OCI-LY7 (cell line): ENCODE measurements around the gene FHIT. TPM values are rescaled to one million over a fixed set of nuclear protein-coding genes. Genes with fewer than 3 reads are reported as not detected.

Experiments used
- BruUV-seq: library from RNA; stranded (reverse); fragments of 400-500 nt; replicated peaks from 2 replicates; lab custom pipeline; 2021; lab: Mats Ljungman, UMichigan
- CTCF ChIA-PET: fragments of 300-600 bp; sonication (Branson Sonifier 250); formaldehyde crosslinking; loops from one replicate; lab custom pipeline; 2022; ENCODE audit warnings: antibody characterized with exemption; ENCODE audit not compliant: unreplicated experiment; lab: Charles Lee
- POLR2A ChIA-PET: fragments of 300-600 bp; sonication (Branson Sonifier 250); formaldehyde crosslinking; loops from one replicate; lab custom pipeline; 2022; ENCODE audit warnings: antibody characterized with exemption; lab: Charles Lee
- DNase-seq: peaks from one replicate; pipeline ENCODE4 v3.0.0-alpha.2; 2015; ENCODE audit warnings: low spot score
- H2AFZ ChIP-seq: fragments of 200-600 bp; sonication (generic), shearing (Covaris generic); 2 replicates; pipeline ENCODE4 v1.6.1; 2014; ENCODE audit warnings: mild to moderate bottlenecking, antibody characterized with exemption, low read length, moderate library complexity
- H3K27ac ChIP-seq: fragments of 200-600 bp; sonication (generic); 2 replicates; pipeline ENCODE4 v1.5.1; 2014; ENCODE audit warnings: mixed run types, low read depth, mild to moderate bottlenecking, moderate library complexity, low read length, inconsistent platforms; ENCODE audit not compliant: poor library complexity, severe bottlenecking
- H3K36me3 ChIP-seq: fragments of 200-600 bp; sonication (generic); 2 replicates; pipeline ENCODE4 v1.6.1; 2014; ENCODE audit warnings: mild to moderate bottlenecking, antibody characterized with exemption, low read length, moderate library complexity, mixed read lengths; ENCODE audit not compliant: insufficient read depth
- H3K4me1 ChIP-seq: fragments of 200-600 bp; sonication (generic); 2 replicates; pipeline ENCODE4 v1.5.1; 2014; ENCODE audit warnings: mild to moderate bottlenecking, low read length; ENCODE audit not compliant: insufficient read depth, poor library complexity, severe bottlenecking
- H3K4me2 ChIP-seq: fragments of 200-600 bp; sonication (generic); 2 replicates; pipeline ENCODE4 v1.6.1; 2014; ENCODE audit warnings: mild to moderate bottlenecking, low read length
- H3K4me3 ChIP-seq: fragments of 200-600 bp; sonication (generic); 2 replicates; pipeline ENCODE4 v1.5.1; 2014; ENCODE audit warnings: mild to moderate bottlenecking, low read depth, low read length; ENCODE audit not compliant: poor library complexity, severe bottlenecking
- H3K79me2 ChIP-seq: fragments of 200-600 bp; sonication (generic); 2 replicates; pipeline ENCODE4 v1.6.1; 2016; ENCODE audit warnings: low read depth, mild to moderate bottlenecking, low read length, moderate library complexity, mixed read lengths; ENCODE audit not compliant: insufficient read depth
- H3K9me2 ChIP-seq: fragments of 200-600 bp; sonication (generic); 2 replicates; pipeline ENCODE4 v1.6.1; 2016; ENCODE audit warnings: mild to moderate bottlenecking, low read length, mixed read lengths; ENCODE audit not compliant: insufficient read depth
- H3K9me3 ChIP-seq: fragments of 200-600 bp; sonication (generic); 2 replicates; pipeline ENCODE4 v1.6.1; 2014; ENCODE audit warnings: mild to moderate bottlenecking, mixed run types, low read length, mixed read lengths
- H4K20me1 ChIP-seq: fragments of 200-600 bp; sonication (generic); 2 replicates; pipeline ENCODE4 v1.6.1; 2014; ENCODE audit warnings: mild to moderate bottlenecking, antibody characterized with exemption, low read length, moderate library complexity, mixed read lengths; ENCODE audit not compliant: insufficient read depth
- EZH2phosphoT487 ChIP-seq: fragments of 200-600 bp; sonication (generic); IDR thresholded peaks from 2 replicates; pipeline ENCODE4 v1.6.1; 2018; ENCODE audit warnings: low read depth, borderline replicate concordance, mild to moderate bottlenecking, mixed run types, antibody characterized with exemption, low read length, moderate library complexity, mixed read lengths
- intact Hi-C: fragments of 100-400 bp; cut with micrococcal nuclease; formaldehyde crosslinking; loops from one replicate; pipeline ENCODE4 v1.10.0; 2022; ENCODE audit not compliant: unreplicated experiment
- total RNA-seq, 2 experiments: library from RNA; depleted of rRNA in 1 of 2; stranded (reverse); fragments of >200 nt in 1 of 2; shearing (Covaris generic) in 1 of 2; gene quantifications; 2 replicates each; pipeline ENCODE4 v1.2.3, GENCODE V29; 2014 to 2022
- TF ChIP-seq, protein P1 (sequence below): fragments of 200-600 bp; sonication (generic); conservative IDR thresholded peaks from 2 replicates; pipeline ENCODE4 v1.5.1; 2014; ENCODE audit warnings: mild to moderate bottlenecking, antibody characterized with exemption, low read length, moderate library complexity, mixed read lengths

Gene FHIT
- total RNA-seq, 2 experiments from 2014 or later: 5.0 to 10.9 TPM

DNA sequence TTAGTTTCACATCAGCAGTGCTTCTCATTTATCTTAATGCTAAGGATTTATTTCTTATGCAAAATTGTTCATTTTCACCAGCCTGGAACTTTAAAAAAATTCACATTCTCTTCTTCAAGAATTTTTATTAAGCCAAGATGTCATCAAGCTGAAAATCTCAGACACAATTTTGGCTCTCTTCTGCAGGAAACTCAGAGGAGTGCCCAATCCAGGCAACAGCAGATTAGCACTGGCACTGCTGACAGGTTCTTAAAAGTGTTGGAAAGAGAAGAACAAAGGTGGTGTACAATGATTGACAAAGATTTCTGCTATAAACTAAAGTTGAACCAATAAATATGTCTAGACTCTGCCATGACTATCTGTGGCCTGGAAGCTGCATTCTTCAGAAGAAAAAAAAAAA lies 479.5 kb downstream of the FHIT start:
- ChIA-PET CTCF (no interaction called here), POLR2A (no interaction called here)
- no peaks in the 10 kb centered on the region for H3K9me3 ChIP-seq
- no peaks in the 10 kb centered on the region for H3K9me2 ChIP-seq
- TF ChIP-seq EZH2phosphoT487: no peak
- TF ChIP-seq, protein P1, sequence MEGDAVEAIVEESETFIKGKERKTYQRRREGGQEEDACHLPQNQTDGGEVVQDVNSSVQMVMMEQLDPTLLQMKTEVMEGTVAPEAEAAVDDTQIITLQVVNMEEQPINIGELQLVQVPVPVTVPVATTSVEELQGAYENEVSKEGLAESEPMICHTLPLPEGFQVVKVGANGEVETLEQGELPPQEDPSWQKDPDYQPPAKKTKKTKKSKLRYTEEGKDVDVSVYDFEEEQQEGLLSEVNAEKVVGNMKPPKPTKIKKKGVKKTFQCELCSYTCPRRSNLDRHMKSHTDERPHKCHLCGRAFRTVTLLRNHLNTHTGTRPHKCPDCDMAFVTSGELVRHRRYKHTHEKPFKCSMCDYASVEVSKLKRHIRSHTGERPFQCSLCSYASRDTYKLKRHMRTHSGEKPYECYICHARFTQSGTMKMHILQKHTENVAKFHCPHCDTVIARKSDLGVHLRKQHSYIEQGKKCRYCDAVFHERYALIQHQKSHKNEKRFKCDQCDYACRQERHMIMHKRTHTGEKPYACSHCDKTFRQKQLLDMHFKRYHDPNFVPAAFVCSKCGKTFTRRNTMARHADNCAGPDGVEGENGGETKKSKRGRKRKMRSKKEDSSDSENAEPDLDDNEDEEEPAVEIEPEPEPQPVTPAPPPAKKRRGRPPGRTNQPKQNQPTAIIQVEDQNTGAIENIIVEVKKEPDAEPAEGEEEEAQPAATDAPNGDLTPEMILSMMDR: no peak
- DNase-seq: no peak
- no peak overlapping the region for H3K27ac ChIP-seq
- H4K20me1 ChIP-seq: no peaks in the 10 kb centered on the region
- no peaks in the 10 kb centered on the region for H3K4me1 ChIP-seq
- no peak overlapping the region for H3K4me2 ChIP-seq
- no peaks in the 10 kb centered on the region for H3K36me3 ChIP-seq
- no TSS peak for BruUV-seq
- no peak overlapping the region for H2AFZ ChIP-seq
- H3K79me2 ChIP-seq: no peaks in the 10 kb centered on the region
- intact Hi-C loops: no loop called here
- no peak overlapping the region for H3K4me3 ChIP-seq

DNA sequence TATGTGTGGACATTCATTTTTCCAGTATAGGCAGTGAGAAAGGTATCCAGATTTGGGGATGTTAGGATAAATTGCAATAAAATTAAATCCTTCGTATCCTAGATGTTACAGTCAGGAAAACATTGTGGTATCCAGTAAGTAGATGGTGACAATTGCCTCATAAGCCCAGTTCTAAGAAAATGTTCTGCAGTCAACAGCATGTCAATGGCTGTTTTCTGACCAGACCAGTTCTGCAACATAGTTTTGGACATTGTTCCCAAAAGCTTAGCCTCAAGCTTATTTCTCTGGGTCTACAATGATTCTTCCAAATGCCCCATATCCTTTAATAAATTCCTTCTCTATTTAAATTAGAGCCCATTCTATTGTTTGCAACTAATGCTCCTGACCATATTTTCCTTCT lies 480.7 kb downstream of the FHIT start:
- Histone ChIP-seq H2AFZ (no peak overlapping the region), H4K20me1 (no peaks in the 10 kb centered on the region), H3K9me3 (no peaks in the 10 kb centered on the region), H3K27ac (no peak overlapping the region), H3K36me3 (no peaks in the 10 kb centered on the region), H3K79me2 (no peaks in the 10 kb centered on the region), H3K4me1 (no peaks in the 10 kb centered on the region), H3K4me2 (no peak overlapping the region), H3K9me2 (no peaks in the 10 kb centered on the region), H3K4me3 (no peak overlapping the region)
- TF ChIP-seq, protein P1: no peak
- no peak for TF ChIP-seq EZH2phosphoT487
- POLR2A ChIA-PET: no interaction called here
- intact Hi-C loops: no loop called here
- CTCF ChIA-PET: no interaction called here
- no TSS peak for BruUV-seq
- DNase-seq: no peak

DNA sequence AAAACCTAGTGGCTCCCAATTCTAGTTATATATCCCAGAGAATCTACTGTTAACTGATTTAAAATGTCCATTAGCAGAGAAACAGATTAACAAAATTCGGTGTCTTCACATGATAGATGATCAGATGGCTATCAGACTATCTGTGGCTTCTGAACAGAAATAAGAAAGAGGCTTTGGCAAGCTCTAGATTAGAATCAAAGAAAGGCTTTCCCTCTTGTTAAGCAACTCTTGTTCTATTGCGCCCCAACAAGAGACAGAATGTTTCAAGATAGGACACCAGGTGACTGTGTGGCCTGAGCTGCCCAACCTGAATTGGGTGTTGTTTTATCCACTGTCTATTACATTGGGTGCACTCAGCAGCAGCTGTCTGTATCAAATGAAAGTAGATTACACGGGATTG lies 483.7 kb downstream of the FHIT start:
- Histone ChIP-seq H3K27ac (no peak overlapping the region), H3K4me2 (no peak overlapping the region), H4K20me1 (no peaks in the 10 kb centered on the region), H3K9me3 (no peaks in the 10 kb centered on the region), H3K79me2 (no peaks in the 10 kb centered on the region), H2AFZ (no peak overlapping the region), H3K36me3 (no peaks in the 10 kb centered on the region), H3K9me2 (no peaks in the 10 kb centered on the region), H3K4me3 (no peak overlapping the region), H3K4me1 (no peaks in the 10 kb centered on the region)
- TF ChIP-seq EZH2phosphoT487: no peak
- TF ChIP-seq, protein P1: no peak
- DNase-seq: no peak
- intact Hi-C loops: no loop called here
- CTCF ChIA-PET: no interaction called here
- POLR2A ChIA-PET: interaction anchor here (0.6 kb wide), 1 partner anchor 910 kb away, joined by 5 read pairs; no protein-coding TSS in a partner anchor
- BruUV-seq: no TSS peak
